ENCODE results near the gene MOCS1.

Gene MOCS1

GRCh38 chr6:39899554-39900295 lies 34.5 kb downstream of the MOCS1 start:
- Histone ChIP-seq H2AFZ (ENCODE audit: low read depth, low read length) (no peak overlapping the region), H2BK120ac (ENCODE audit: low read depth, low read length) (no peak overlapping the region), H3K23ac (ENCODE audit: low read length in 2 of 2) (no peak overlapping the region), H3K4me1 (ENCODE audit: control insufficient read depth, insufficient read depth, low read depth, low read length) (no peaks in the 10 kb centered on the region), H3K27me3 (ENCODE audit: control insufficient read depth in 1 of 2, insufficient read depth in 1 of 2, low read length in 2 of 2) (no peaks in the 10 kb centered on the region), H2BK15ac (ENCODE audit: low read depth, poor library complexity, severe bottlenecking) (no peak overlapping the region), H2BK5ac (ENCODE audit: low read depth, low read length, poor library complexity, severe bottlenecking) (no peak overlapping the region), H3K4me2 (ENCODE audit: low read length, poor library complexity, severe bottlenecking) (no peak overlapping the region), H3K18ac (ENCODE audit: low read depth in 1 of 2, low read length in 2 of 2) (no peak overlapping the region), H2BK12ac (ENCODE audit: low read length in 2 of 2) (no peak overlapping the region), H4K8ac (ENCODE audit: low read length) (no peak overlapping the region), H3K4ac (ENCODE audit: low read depth in 1 of 2, low read length in 2 of 2) (no peak overlapping the region), H3K36me3 (ENCODE audit: control insufficient read depth in 1 of 2, insufficient read depth in 2 of 2, low read depth in 1 of 2, low read length in 2 of 2) (peaks cover 48 to 54% of the 10 kb centered on the region in 2 experiments), H4K91ac (ENCODE audit: low read length) (no peak overlapping the region), H3K14ac (ENCODE audit: low read length in 2 of 2) (no peak overlapping the region), H2AK5ac (ENCODE audit: low read length, severe bottlenecking) (no peak overlapping the region), H3K79me1 (replicated peaks; ENCODE audit: low read length, poor library complexity, severe bottlenecking) (no peaks in the 10 kb centered on the region), H3K9ac (ENCODE audit: low read length) (no peak overlapping the region), H3K4me3 (ENCODE audit: insufficient read depth in 1 of 2, low read depth in 1 of 2, low read length in 2 of 2) (no peak overlapping the region), H3K9me3 (ENCODE audit: control insufficient read depth, low read length) (no peaks in the 10 kb centered on the region), H3K27ac (ENCODE audit: low read length, poor library complexity, severe bottlenecking) (no peak overlapping the region)
- 93% methylated on average over 10 of the region's 10 CpGs for WGBS
- no peak for DNase-seq

- Histone ChIP-seq H2AFZ (ENCODE audit: low read depth, low read length) (no peak overlapping the region), H3K79me1 (replicated peaks; ENCODE audit: low read length, poor library complexity, severe bottlenecking) (no peaks in the 10 kb centered on the region), H3K23ac (ENCODE audit: low read length in 2 of 2) (no peak overlapping the region), H4K91ac (ENCODE audit: low read length) (no peak overlapping the region), H2BK5ac (ENCODE audit: low read depth, low read length, poor library complexity, severe bottlenecking) (no peak overlapping the region), H3K27ac (ENCODE audit: low read length, poor library complexity, severe bottlenecking) (no peak overlapping the region), H3K4me3 (ENCODE audit: insufficient read depth in 1 of 2, low read depth in 1 of 2, low read length in 2 of 2) (no peak overlapping the region), H3K18ac (ENCODE audit: low read depth in 1 of 2, low read length in 2 of 2) (no peak overlapping the region), H3K27me3 (ENCODE audit: control insufficient read depth in 1 of 2, insufficient read depth in 1 of 2, low read length in 2 of 2) (no peaks in the 10 kb centered on the region), H3K9me3 (ENCODE audit: control insufficient read depth, low read length) (no peaks in the 10 kb centered on the region), H3K36me3 (ENCODE audit: control insufficient read depth in 1 of 2, insufficient read depth in 2 of 2, low read depth in 1 of 2, low read length in 2 of 2) (peaks cover 41 to 47% of the 10 kb centered on the region in 2 experiments), H2AK5ac (ENCODE audit: low read length, severe bottlenecking) (no peak overlapping the region), H2BK12ac (ENCODE audit: low read length in 2 of 2) (no peak overlapping the region), H3K4me1 (ENCODE audit: control insufficient read depth, insufficient read depth, low read depth, low read length) (no peaks in the 10 kb centered on the region), H4K8ac (ENCODE audit: low read length) (no peak overlapping the region), H2BK120ac (ENCODE audit: low read depth, low read length) (no peak overlapping the region), H3K9ac (ENCODE audit: low read length) (no peak overlapping the region), H3K4me2 (ENCODE audit: low read length, poor library complexity, severe bottlenecking) (no peak overlapping the region), H2BK15ac (ENCODE audit: low read depth, poor library complexity, severe bottlenecking) (no peak overlapping the region), H3K4ac (ENCODE audit: low read depth in 1 of 2, low read length in 2 of 2) (no peak overlapping the region), H3K14ac (ENCODE audit: low read length in 2 of 2) (no peak overlapping the region)
- no peak for DNase-seq
- 94% methylated on average over 3 of the region's 4 CpGs for WGBS
Observed at GRCh38 chr6:39898625-39899024, 35.6 kb downstream of the MOCS1 start.

DNA sequence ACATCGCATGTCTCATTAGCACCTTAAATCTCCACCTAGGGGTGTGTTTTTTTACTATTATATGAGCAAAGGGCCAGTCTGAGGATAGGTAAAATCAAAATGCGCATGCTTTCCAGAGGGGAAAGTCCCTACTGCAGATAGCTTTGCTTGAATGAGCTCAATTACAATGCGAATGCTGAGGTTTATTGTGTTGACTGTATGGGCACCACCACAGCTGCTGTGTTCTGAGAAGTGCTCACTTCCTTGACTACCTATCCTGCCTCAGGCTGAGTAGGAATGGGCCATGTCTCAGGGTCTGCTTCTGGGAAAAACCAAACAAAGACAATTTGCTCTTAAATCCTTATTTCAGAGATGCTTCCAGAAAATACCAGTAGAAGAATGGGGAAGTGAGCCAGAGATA lies 36.6 kb downstream of the MOCS1 start:
- no peak overlapping the region for H2BK12ac ChIP-seq (ENCODE audit: low read length in 2 of 2)
- H3K18ac ChIP-seq (ENCODE audit: low read depth in 1 of 2, low read length in 2 of 2), result no peak overlapping the region
- no peak overlapping the region for H2AFZ ChIP-seq (ENCODE audit: low read depth, low read length)
- WGBS, result 87% methylated on average over 2 of the region's 3 CpGs
- no peak overlapping the region for H3K23ac ChIP-seq (ENCODE audit: low read length in 2 of 2)
- H4K91ac ChIP-seq (ENCODE audit: low read length), result no peak overlapping the region
- peaks cover 1% of the 10 kb centered on the region for H3K4me1 ChIP-seq (ENCODE audit: control insufficient read depth, insufficient read depth, low read depth, low read length)
- H3K4me3 ChIP-seq (ENCODE audit: insufficient read depth in 1 of 2, low read depth in 1 of 2, low read length in 2 of 2), result no peak overlapping the region
- DNase-seq, result no peak
- H3K27ac ChIP-seq (ENCODE audit: low read length, poor library complexity, severe bottlenecking), result no peak overlapping the region
- H2AK5ac ChIP-seq (ENCODE audit: low read length, severe bottlenecking), result no peak overlapping the region
- H2BK15ac ChIP-seq (ENCODE audit: low read depth, poor library complexity, severe bottlenecking), result no peak overlapping the region
- no peaks in the 10 kb centered on the region for H3K9me3 ChIP-seq (ENCODE audit: control insufficient read depth, low read length)
- no peak overlapping the region for H3K4ac ChIP-seq (ENCODE audit: low read depth in 1 of 2, low read length in 2 of 2)
- H2BK5ac ChIP-seq (ENCODE audit: low read depth, low read length, poor library complexity, severe bottlenecking), result no peak overlapping the region
- H3K9ac ChIP-seq (ENCODE audit: low read length), result no peak overlapping the region
- H3K4me2 ChIP-seq (ENCODE audit: low read length, poor library complexity, severe bottlenecking), result no peak overlapping the region
- H3K27me3 ChIP-seq (ENCODE audit: control insufficient read depth in 1 of 2, insufficient read depth in 1 of 2, low read length in 2 of 2), result no peaks in the 10 kb centered on the region
- H4K8ac ChIP-seq (ENCODE audit: low read length), result no peak overlapping the region
- H2BK120ac ChIP-seq (ENCODE audit: low read depth, low read length), result no peak overlapping the region
- H3K14ac ChIP-seq (ENCODE audit: low read length in 2 of 2), result no peak overlapping the region
- H3K36me3 ChIP-seq (ENCODE audit: control insufficient read depth in 1 of 2, insufficient read depth in 2 of 2, low read depth in 1 of 2, low read length in 2 of 2), result peaks cover 38% of the 10 kb centered on the region in 2 experiments
- H3K79me1 ChIP-seq (replicated peaks; ENCODE audit: low read length, poor library complexity, severe bottlenecking), result no peaks in the 10 kb centered on the region

DNA sequence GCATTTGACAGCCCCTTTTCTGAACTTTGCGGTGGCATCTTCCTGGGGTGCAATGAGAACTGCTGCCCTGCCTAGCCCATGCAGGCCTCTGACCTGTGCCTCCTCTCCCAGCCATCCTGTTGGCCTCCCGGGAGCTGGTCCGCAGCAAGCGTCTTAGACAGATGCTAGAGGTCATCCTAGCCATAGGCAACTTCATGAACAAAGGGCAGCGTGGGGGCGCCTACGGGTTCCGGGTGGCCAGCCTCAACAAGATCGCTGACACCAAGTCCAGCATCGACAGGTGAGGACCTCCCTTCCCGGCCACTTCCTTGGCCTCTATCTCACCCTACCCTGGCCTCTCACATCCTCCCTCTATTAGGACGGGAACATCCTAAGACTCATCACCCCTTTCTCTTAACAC lies 37.6 kb downstream of the MOCS1 start:
- Histone ChIP-seq H2BK12ac (ENCODE audit: low read length in 2 of 2) (no peak overlapping the region), H3K4ac (ENCODE audit: low read depth in 1 of 2, low read length in 2 of 2) (no peak overlapping the region), H3K9me3 (ENCODE audit: control insufficient read depth, low read length) (no peaks in the 10 kb centered on the region), H3K36me3 (ENCODE audit: control insufficient read depth in 1 of 2, insufficient read depth in 2 of 2, low read depth in 1 of 2, low read length in 2 of 2) (peaks cover 30 to 35% of the 10 kb centered on the region in 2 experiments), H2BK5ac (ENCODE audit: low read depth, low read length, poor library complexity, severe bottlenecking) (no peak overlapping the region), H3K4me1 (ENCODE audit: control insufficient read depth, insufficient read depth, low read depth, low read length) (peaks cover 5% of the 10 kb centered on the region), H3K23ac (ENCODE audit: low read length in 2 of 2) (no peak overlapping the region), H3K27ac (ENCODE audit: low read length, poor library complexity, severe bottlenecking) (no peak overlapping the region), H3K14ac (ENCODE audit: low read length in 2 of 2) (no peak overlapping the region), H3K9ac (ENCODE audit: low read length) (no peak overlapping the region), H4K91ac (ENCODE audit: low read length) (no peak overlapping the region), H3K79me1 (replicated peaks; ENCODE audit: low read length, poor library complexity, severe bottlenecking) (no peaks in the 10 kb centered on the region), H3K18ac (ENCODE audit: low read depth in 1 of 2, low read length in 2 of 2) (no peak overlapping the region), H3K4me3 (ENCODE audit: insufficient read depth in 1 of 2, low read depth in 1 of 2, low read length in 2 of 2) (no peak overlapping the region), H2BK120ac (ENCODE audit: low read depth, low read length) (no peak overlapping the region), H2AK5ac (ENCODE audit: low read length, severe bottlenecking) (no peak overlapping the region), H2AFZ (ENCODE audit: low read depth, low read length) (no peak overlapping the region), H2BK15ac (ENCODE audit: low read depth, poor library complexity, severe bottlenecking) (no peak overlapping the region), H3K27me3 (ENCODE audit: control insufficient read depth in 1 of 2, insufficient read depth in 1 of 2, low read length in 2 of 2) (no peaks in the 10 kb centered on the region), H3K4me2 (ENCODE audit: low read length, poor library complexity, severe bottlenecking) (no peak overlapping the region), H4K8ac (ENCODE audit: low read length) (no peak overlapping the region)
- DNase-seq, result no peak
- WGBS, result 92% methylated on average over 12 of the region's 12 CpGs
